Liver (tissue), 9 donors: Measurements from ENCODE around the gene KRT77. TPM values are rescaled to one million over a fixed set of nuclear protein-coding genes. Genes with fewer than 3 reads are reported as not detected.
"Not testable (repeated sequence)": the region's sequence is repeated elsewhere in the genome, so short reads cannot be mapped to it uniquely, and the experiment has no call there.

Experiments used
- DNase-seq: peaks from one replicate; pipeline ENCODE4 v3.0.0-alpha.2; 2017; ENCODE audit warnings: low spot score
- H3K27ac ChIP-seq, 2 donors: one replicate each; pipeline ENCODE4 v1.7.0; 2013; ENCODE audit warnings: inconsistent platforms in 2 of 2, low read length in 2 of 2, control low read depth in 1 of 2, low read depth in 1 of 2, mild to moderate bottlenecking in 1 of 2
- H3K27me3 ChIP-seq, 4 donors: one replicate each; pipeline versions ENCODE4 v1.6.1 to v1.7.0; 2013; ENCODE audit warnings: low read length in 3 of 4, inconsistent platforms in 1 of 4, mild to moderate bottlenecking in 1 of 4, moderate library complexity in 1 of 4; ENCODE audit not compliant: control insufficient read depth in 4 of 4, insufficient read depth in 4 of 4
- H3K36me3 ChIP-seq, 4 donors: one replicate each; pipeline versions ENCODE4 v1.6.1 to v1.7.0; 2013; ENCODE audit warnings: low read length in 3 of 4, mild to moderate bottlenecking in 3 of 4, low read depth in 1 of 4, moderate library complexity in 1 of 4; ENCODE audit not compliant: control insufficient read depth in 4 of 4, insufficient read depth in 3 of 4
- H3K4me1 ChIP-seq, 4 donors: one replicate each; pipeline versions ENCODE4 v1.6.1 to v1.7.0; 2013; ENCODE audit warnings: low read length in 3 of 4, mild to moderate bottlenecking in 3 of 4, moderate library complexity in 1 of 4; ENCODE audit not compliant: control insufficient read depth in 4 of 4, insufficient read depth in 4 of 4
- H3K4me3 ChIP-seq, 3 donors: one replicate each; pipeline versions ENCODE4 v1.6.1 to v1.7.0; 2013; ENCODE audit warnings: low read length in 3 of 3, control low read depth in 1 of 3, low read depth in 1 of 3, mild to moderate bottlenecking in 1 of 3
- H3K9ac ChIP-seq, 2 donors: one replicate each; pipeline ENCODE4 v1.7.0; 2013; ENCODE audit warnings: low read length in 2 of 2, mild to moderate bottlenecking in 2 of 2, moderate library complexity in 2 of 2, control low read depth in 1 of 2, low read depth in 1 of 2
- H3K9me3 ChIP-seq, 4 donors: one replicate each; pipeline versions ENCODE4 v1.6.1 to v1.7.0; 2013; ENCODE audit warnings: low read length in 3 of 4; ENCODE audit not compliant: control insufficient read depth in 4 of 4
- FOXA2 ChIP-seq: IDR thresholded peaks from 2 replicates; pipeline ENCODE4 v1.6.1; 2016; ENCODE audit warnings: antibody characterized with exemption
- JUND ChIP-seq, 2 donors: IDR thresholded peaks; 2 replicates each; pipeline ENCODE4 v1.6.1; 2016; ENCODE audit warnings: antibody characterized with exemption in 2 of 2
- NR2F2 ChIP-seq: IDR thresholded peaks from 2 replicates; pipeline ENCODE4 v1.6.1; 2016; ENCODE audit warnings: antibody characterized with exemption
- RXRA ChIP-seq, 2 donors: IDR thresholded peaks; 2 replicates each; pipeline ENCODE4 v1.6.1; 2017 to 2018; ENCODE audit warnings: antibody characterized with exemption in 2 of 2, mild to moderate bottlenecking in 1 of 2
- TAF1 ChIP-seq: conservative IDR thresholded peaks from 2 replicates; pipeline ENCODE4 v1.6.1; 2016; ENCODE audit warnings: antibody characterized with exemption, mild to moderate bottlenecking
- YY1 ChIP-seq: IDR thresholded peaks from 2 replicates; pipeline ENCODE4 v1.6.1; 2016; ENCODE audit warnings: antibody characterized with exemption, mild to moderate bottlenecking
- WGBS: extraction: QIAGEN DNeasy Blood & Tissue Kit; methylation state at CpG from one replicate; pipeline ENCODE4 v1.1.7; 2013; 5-methylcytosine and 5-hydroxymethylcytosine counted together
- polyA plus RNA-seq, 2 donors: library from polyadenylated mRNA; stranded (reverse) in 1 of 2; unstranded in 1 of 2; fragments of 200-250 nt in 1 of 2; fragments of >200 nt in 1 of 2; fragmentation: Nextera tagmentation in 1 of 2; extraction: Ambion mirVana in 1 of 2; gene quantifications; one replicate each; pipeline versions ENCODE4 v1.2.1 to v1.2.3, GENCODE V29; 2013 to 2015
- total RNA-seq, 2 donors: library from RNA; depleted of rRNA; stranded (reverse); fragments of >200 nt; gene quantifications; one replicate each; pipeline ENCODE4 v1.2.3, GENCODE V29; 2014
- TF ChIP-seq, protein P1 (sequence below): IDR thresholded peaks from 2 replicates; pipeline ENCODE4 v1.6.1; 2016; ENCODE audit warnings: antibody characterized with exemption
- TF ChIP-seq, protein P2 (sequence below): IDR thresholded peaks from 2 replicates; pipeline ENCODE4 v1.6.1; 2016; ENCODE audit warnings: antibody characterized with exemption, mild to moderate bottlenecking
- TF ChIP-seq, protein P3 (sequence below): IDR thresholded peaks from 2 replicates; pipeline ENCODE4 v1.6.1; 2016; ENCODE audit warnings: antibody characterized with exemption
- TF ChIP-seq, protein P4 (sequence below): fragments of 150-350 bp; IDR thresholded peaks from 2 replicates; pipeline ENCODE4 v1.5.1; 2017; ENCODE audit warnings: improper control_type of control experiment, low read depth, low read length; ENCODE audit not compliant: missing input control
- donor health status: healthy.
- donor health status: healthy.
- donor health status: healthy.
- donor health status: healthy.
- donor health status: healthy.

The KRT77 gene
- total and polyA plus RNA-seq, 4 donors: not detected

- Histone ChIP-seq H3K9me3 (no peaks in the 10 kb centered on the region), H3K9ac (no peak overlapping the region), H3K4me3 (no peak overlapping the region), H3K27ac (no peak overlapping the region), H3K36me3 (no peaks in the 10 kb centered on the region), H3K4me1 (no peaks in the 10 kb centered on the region), H3K27me3 (peaks cover 0 to 17% (median 7%) of the 10 kb centered on the region in 4 donors)
- no peak for DNase-seq
- TF ChIP-seq, protein P1, sequence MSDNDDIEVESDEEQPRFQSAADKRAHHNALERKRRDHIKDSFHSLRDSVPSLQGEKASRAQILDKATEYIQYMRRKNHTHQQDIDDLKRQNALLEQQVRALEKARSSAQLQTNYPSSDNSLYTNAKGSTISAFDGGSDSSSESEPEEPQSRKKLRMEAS: no peak
- TF ChIP-seq, protein P2, sequence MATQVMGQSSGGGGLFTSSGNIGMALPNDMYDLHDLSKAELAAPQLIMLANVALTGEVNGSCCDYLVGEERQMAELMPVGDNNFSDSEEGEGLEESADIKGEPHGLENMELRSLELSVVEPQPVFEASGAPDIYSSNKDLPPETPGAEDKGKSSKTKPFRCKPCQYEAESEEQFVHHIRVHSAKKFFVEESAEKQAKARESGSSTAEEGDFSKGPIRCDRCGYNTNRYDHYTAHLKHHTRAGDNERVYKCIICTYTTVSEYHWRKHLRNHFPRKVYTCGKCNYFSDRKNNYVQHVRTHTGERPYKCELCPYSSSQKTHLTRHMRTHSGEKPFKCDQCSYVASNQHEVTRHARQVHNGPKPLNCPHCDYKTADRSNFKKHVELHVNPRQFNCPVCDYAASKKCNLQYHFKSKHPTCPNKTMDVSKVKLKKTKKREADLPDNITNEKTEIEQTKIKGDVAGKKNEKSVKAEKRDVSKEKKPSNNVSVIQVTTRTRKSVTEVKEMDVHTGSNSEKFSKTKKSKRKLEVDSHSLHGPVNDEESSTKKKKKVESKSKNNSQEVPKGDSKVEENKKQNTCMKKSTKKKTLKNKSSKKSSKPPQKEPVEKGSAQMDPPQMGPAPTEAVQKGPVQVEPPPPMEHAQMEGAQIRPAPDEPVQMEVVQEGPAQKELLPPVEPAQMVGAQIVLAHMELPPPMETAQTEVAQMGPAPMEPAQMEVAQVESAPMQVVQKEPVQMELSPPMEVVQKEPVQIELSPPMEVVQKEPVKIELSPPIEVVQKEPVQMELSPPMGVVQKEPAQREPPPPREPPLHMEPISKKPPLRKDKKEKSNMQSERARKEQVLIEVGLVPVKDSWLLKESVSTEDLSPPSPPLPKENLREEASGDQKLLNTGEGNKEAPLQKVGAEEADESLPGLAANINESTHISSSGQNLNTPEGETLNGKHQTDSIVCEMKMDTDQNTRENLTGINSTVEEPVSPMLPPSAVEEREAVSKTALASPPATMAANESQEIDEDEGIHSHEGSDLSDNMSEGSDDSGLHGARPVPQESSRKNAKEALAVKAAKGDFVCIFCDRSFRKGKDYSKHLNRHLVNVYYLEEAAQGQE: no peak
- TF ChIP-seq JUND (IDR thresholded peaks at IDR 0.05) (no peak), NR2F2 (no peak), TAF1 (no peak), FOXA2 (no peak), YY1 (no peak), RXRA (IDR thresholded peaks at IDR 0.05) (no peak)
- TF ChIP-seq, protein P3, sequence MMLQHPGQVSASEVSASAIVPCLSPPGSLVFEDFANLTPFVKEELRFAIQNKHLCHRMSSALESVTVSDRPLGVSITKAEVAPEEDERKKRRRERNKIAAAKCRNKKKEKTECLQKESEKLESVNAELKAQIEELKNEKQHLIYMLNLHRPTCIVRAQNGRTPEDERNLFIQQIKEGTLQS: no peak
- 6% methylated on average over 72 of the region's 72 CpGs for WGBS
These were observed 10.9 kb upstream of the KRT77 start for GRCh38 chr12:52713960-52714886.

DNA sequence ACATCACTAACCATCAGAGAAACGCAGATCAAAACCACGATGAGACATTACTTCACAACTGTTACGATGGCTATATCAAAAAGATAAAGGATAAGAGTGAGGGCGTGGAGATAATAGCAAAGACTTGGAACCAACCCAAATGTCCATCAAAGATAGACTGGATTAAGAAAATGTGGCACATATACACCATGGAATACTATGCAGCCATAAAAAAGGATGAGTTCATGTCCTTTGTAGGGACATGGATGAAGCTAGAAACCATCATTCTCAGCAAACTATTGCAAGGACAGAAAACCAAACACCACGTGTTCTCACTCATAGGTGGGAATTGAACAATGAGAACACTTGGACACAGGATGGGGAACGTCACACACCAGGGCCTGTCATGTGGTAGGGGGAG is 8.8 kb upstream of the KRT77 start:
- peaks cover 0 to 17% (median 7%) of the 10 kb centered on the region in 4 donors for H3K27me3 ChIP-seq
- H3K4me1 ChIP-seq, DNase-seq, H3K9ac ChIP-seq, H3K36me3 ChIP-seq, H3K27ac ChIP-seq, H3K4me3 ChIP-seq, H3K9me3 ChIP-seq: not testable (repeated sequence)
- WGBS: 87% methylated on average over 6 of the region's 6 CpGs

DNA sequence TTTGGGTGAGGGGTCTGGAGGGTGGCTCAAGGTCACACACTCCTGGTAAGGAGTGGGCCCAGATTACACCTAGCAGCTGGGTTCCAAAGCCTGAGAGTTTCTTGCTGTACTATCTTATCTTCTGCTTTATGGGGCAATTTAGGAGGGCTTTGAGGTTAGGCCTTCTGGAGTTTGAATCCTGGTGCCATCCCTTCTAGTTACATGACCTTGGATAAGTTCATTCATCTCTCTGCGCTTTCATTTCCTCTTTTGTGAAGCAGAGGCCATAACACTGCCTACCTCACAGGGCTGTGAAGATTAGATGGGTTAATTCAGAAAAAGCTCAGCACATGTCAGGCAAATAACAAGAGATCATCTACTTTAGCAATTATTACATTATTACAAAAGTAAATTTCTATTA is 7.4 kb upstream of the KRT77 start:
- Histone ChIP-seq H3K4me3 (no peak overlapping the region), H3K9ac (no peak overlapping the region), H3K4me1 (no peaks in the 10 kb centered on the region), H3K36me3 (no peaks in the 10 kb centered on the region), H3K27me3 (peaks cover 0 to 24% (median 6%) of the 10 kb centered on the region in 4 donors), H3K27ac (no peak overlapping the region), H3K9me3 (no peaks in the 10 kb centered on the region)
- DNase-seq: no peak
- WGBS: 93% methylated on average over 1 of the region's 1 CpG
- TF ChIP-seq, protein P4, sequence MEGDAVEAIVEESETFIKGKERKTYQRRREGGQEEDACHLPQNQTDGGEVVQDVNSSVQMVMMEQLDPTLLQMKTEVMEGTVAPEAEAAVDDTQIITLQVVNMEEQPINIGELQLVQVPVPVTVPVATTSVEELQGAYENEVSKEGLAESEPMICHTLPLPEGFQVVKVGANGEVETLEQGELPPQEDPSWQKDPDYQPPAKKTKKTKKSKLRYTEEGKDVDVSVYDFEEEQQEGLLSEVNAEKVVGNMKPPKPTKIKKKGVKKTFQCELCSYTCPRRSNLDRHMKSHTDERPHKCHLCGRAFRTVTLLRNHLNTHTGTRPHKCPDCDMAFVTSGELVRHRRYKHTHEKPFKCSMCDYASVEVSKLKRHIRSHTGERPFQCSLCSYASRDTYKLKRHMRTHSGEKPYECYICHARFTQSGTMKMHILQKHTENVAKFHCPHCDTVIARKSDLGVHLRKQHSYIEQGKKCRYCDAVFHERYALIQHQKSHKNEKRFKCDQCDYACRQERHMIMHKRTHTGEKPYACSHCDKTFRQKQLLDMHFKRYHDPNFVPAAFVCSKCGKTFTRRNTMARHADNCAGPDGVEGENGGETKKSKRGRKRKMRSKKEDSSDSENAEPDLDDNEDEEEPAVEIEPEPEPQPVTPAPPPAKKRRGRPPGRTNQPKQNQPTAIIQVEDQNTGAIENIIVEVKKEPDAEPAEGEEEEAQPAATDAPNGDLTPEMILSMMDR: no peak
- TF ChIP-seq JUND (IDR thresholded peaks at IDR 0.05): no peak
- TF ChIP-seq, protein P1: no peak
- TF ChIP-seq, protein P3: no peak
- TF ChIP-seq NR2F2: no peak
